Thyroid gland (tissue), 4 donors: Measurements from ENCODE around the gene EPM2AIP1. TPM values are rescaled to one million over a fixed set of nuclear protein-coding genes. Genes with fewer than 3 reads are reported as not detected.
"Not testable (repeated sequence)": the region's sequence is repeated elsewhere in the genome, so short reads cannot be mapped to it uniquely, and the experiment has no call there.

Experiments
- DNase-seq, 2 donors: peaks; one replicate each; pipeline ENCODE4 v3.0.0-alpha.2; 2019
- H3K27ac ChIP-seq, 3 donors: fragments of 200-600 bp; sonication (generic); 1 replicate in 2 of 3; 2 replicates in 1 of 3; pipeline ENCODE4 v1.5.1; 2016 to 2019; ENCODE audit warnings: mild to moderate bottlenecking in 1 of 3, moderate library complexity in 1 of 3
- H3K27me3 ChIP-seq: fragments of 200-600 bp; sonication (generic); one replicate; pipeline ENCODE4 v1.5.1; 2019
- H3K36me3 ChIP-seq, 2 donors: fragments of 200-600 bp; sonication (generic); one replicate each; pipeline ENCODE4 v1.5.1; 2016 to 2019
- H3K4me1 ChIP-seq, 2 donors: fragments of 200-600 bp; sonication (generic); one replicate each; pipeline ENCODE4 v1.5.1; 2017 to 2019
- H3K4me3 ChIP-seq, 3 donors: fragments of 200-600 bp; sonication (generic); replicated peaks in 1 of 3; 1 replicate in 2 of 3; 2 replicates in 1 of 3; pipeline ENCODE4 v1.5.1; 2016; ENCODE audit warnings: mild to moderate bottlenecking in 1 of 3
- H3K9me3 ChIP-seq: fragments of 200-600 bp; sonication (generic); one replicate; pipeline ENCODE4 v1.5.1; 2017
- CTCF ChIP-seq, 6 experiments: fragments of 200-600 bp in 3 of 6; fragments of 450-650 bp in 3 of 6; sonication (generic) in 3 of 6; IDR thresholded peaks; one replicate each; pipeline ENCODE4 v1.5.1; 2016 to 2019; ENCODE audit warnings: antibody characterized with exemption in 6 of 6, mild to moderate bottlenecking in 2 of 6, inconsistent platforms in 1 of 6, moderate library complexity in 1 of 6
- POLR2A ChIP-seq, 2 donors: fragments of 450-650 bp; IDR thresholded peaks; one replicate each; pipeline ENCODE4 v1.6.1; 2017; ENCODE audit warnings: antibody characterized with exemption in 2 of 2, mild to moderate bottlenecking in 2 of 2, moderate library complexity in 1 of 2
- WGBS, 2 donors: methylation state at CpG; one replicate each; pipeline ENCODE4 v1.1.5; 2017; 5-methylcytosine and 5-hydroxymethylcytosine counted together
- intact Hi-C: fragments of 100-400 bp; cut with DNase I; formaldehyde crosslinking; loops from one replicate; pipeline ENCODE4 v1.15.1; 2023
- total RNA-seq, 4 donors: library from RNA; depleted of rRNA; stranded (reverse); fragments of >200 nt; gene quantifications; one replicate each; pipeline ENCODE4 v1.2.3, GENCODE V29; 2016

EPM2AIP1 gene
- 10 to 100 TPM; 25.3 to 48.0 (median 35.0) TPM for total RNA-seq

- peak; percentile 99 to 100 for DNase-seq
- no peaks in the 10 kb centered on the region for H3K27me3 ChIP-seq
- H3K36me3 ChIP-seq: peaks cover 4 to 5% of the 10 kb centered on the region in 2 donors
- TF ChIP-seq POLR2A (IDR thresholded peaks at IDR 0.05) (peak; percentile 87 to 99), CTCF (IDR thresholded peaks at IDR 0.05) (peak in 4 of 6 experiments; percentile 26 to 58 (median 41))
- WGBS, 2 donors: 0 to 1% methylated on average over 1 to 17 of the region's 48 CpGs
- peaks cover 42 to 48% of the 10 kb centered on the region in 2 donors for H3K4me1 ChIP-seq
- peak within 1 kb of the TSS; percentile 68 to 90 (median 70) for H3K4me3 ChIP-seq
- intact Hi-C loops: no loop called here
- no peaks in the 10 kb centered on the region for H3K9me3 ChIP-seq
- peak within 1 kb of the TSS; percentile 95 to 99 (median 96) for H3K27ac ChIP-seq
Measured at GRCh38 chr3:36992806-36993325, at the start of gene EPM2AIP1. EPM2AIP1 (minus strand) TSS chr3:36993131; CDS start chr3:36993077, 54 bp downstream.

GRCh38 chr3:37042712-37043111, 49.8 kb upstream of the EPM2AIP1 start:
- H3K4me3 ChIP-seq, H3K9me3 ChIP-seq, H3K27ac ChIP-seq, H3K4me1 ChIP-seq, DNase-seq, H3K27me3 ChIP-seq, intact Hi-C loops: not testable (repeated sequence)
- 61 to 66% methylated on average over 3 of the region's 3 CpGs for WGBS, 2 donors
- peaks cover 11 to 15% of the 10 kb centered on the region in 2 donors for H3K36me3 ChIP-seq

- no peaks in the 10 kb centered on the region for H3K27me3 ChIP-seq
- H3K4me1 ChIP-seq: no peaks in the 10 kb centered on the region
- WGBS, 2 donors: 56 to 58% methylated on average over 1 of the region's 1 CpG
- TF ChIP-seq CTCF (IDR thresholded peaks at IDR 0.05): no peak
- no peak for TF ChIP-seq POLR2A (IDR thresholded peaks at IDR 0.05)
- H3K9me3 ChIP-seq: no peaks in the 10 kb centered on the region
- H3K4me3 ChIP-seq: no peak overlapping the region
- peak in 1 of 2 donors; percentile 33 for DNase-seq
- intact Hi-C loops: no loop called here
- H3K27ac ChIP-seq: no peak overlapping the region
- H3K36me3 ChIP-seq: peaks cover 5 to 7% of the 10 kb centered on the region in 2 donors
Measured at GRCh38 chr3:37041546-37042195, 48.7 kb upstream of the EPM2AIP1 start.

- intact Hi-C loops: no loop called here
- TF ChIP-seq CTCF (IDR thresholded peaks at IDR 0.05) (no peak), POLR2A (IDR thresholded peaks at IDR 0.05) (no peak)
- Histone ChIP-seq H3K4me3 (no peak overlapping the region), H3K9me3 (no peaks in the 10 kb centered on the region), H3K27me3 (no peaks in the 10 kb centered on the region), H3K36me3 (peaks cover 7 to 13% of the 10 kb centered on the region in 2 donors), H3K27ac (no peak overlapping the region), H3K4me1 (no peaks in the 10 kb centered on the region)
- no peak for DNase-seq
- WGBS, 2 donors: 95 to 100% methylated on average over 1 of the region's 1 CpG
Measured at GRCh38 chr3:37040231-37040630, 47.3 kb upstream of the EPM2AIP1 start.

GRCh38 chr3:37039161-37039846, 46.4 kb upstream of the EPM2AIP1 start:
- Histone ChIP-seq H3K36me3 (peaks cover 7 to 13% of the 10 kb centered on the region in 2 donors), H3K27ac (no peak overlapping the region), H3K27me3 (no peaks in the 10 kb centered on the region), H3K9me3 (no peaks in the 10 kb centered on the region), H3K4me3 (no peak overlapping the region), H3K4me1 (no peaks in the 10 kb centered on the region)
- TF ChIP-seq CTCF (IDR thresholded peaks at IDR 0.05) (no peak), POLR2A (IDR thresholded peaks at IDR 0.05) (no peak)
- no peak for DNase-seq
- intact Hi-C loops: no loop called here
- WGBS, 2 donors: 95 to 97% methylated on average over 1 of the region's 1 CpG
